ENCODE results near the gene NSD1. TPM values are rescaled to one million over a fixed set of nuclear protein-coding genes. Genes with fewer than 3 reads are reported as not detected.
"Not testable (repeated sequence)": the region's sequence is repeated elsewhere in the genome, so short reads cannot be mapped to it uniquely, and the experiment has no call there.

Gene NSD1
- total RNA-seq, 1 experiment from 2014 or later = 21.9 TPM

GRCh38 chr5:177336112-177336511, 202.5 kb downstream of the NSD1 start:
- peak; percentile 73 for DNase-seq (ENCODE audit: low read depth, low spot score)
- in situ Hi-C loops (cut with HindIII; ENCODE audit: low pct_unique_long_range_greater_than_20kb, low sequenced_read_pairs) = no loop called here

GRCh38 chr5:177336603-177337494, 203.3 kb downstream of the NSD1 start:
- DNase-seq (ENCODE audit: low read depth, low spot score) = no peak
- in situ Hi-C loops (cut with HindIII; ENCODE audit: low pct_unique_long_range_greater_than_20kb, low sequenced_read_pairs) = no loop called here

- no peak for DNase-seq (ENCODE audit: low read depth, low spot score)
- in situ Hi-C loops (cut with HindIII; ENCODE audit: low pct_unique_long_range_greater_than_20kb, low sequenced_read_pairs) = no loop called here
Observed at GRCh38 chr5:177338251-177339106, 204.9 kb downstream of the NSD1 start.

GRCh38 chr5:177339107-177339638, 205.6 kb downstream of the NSD1 start:
- DNase-seq (ENCODE audit: low read depth, low spot score) = no peak
- in situ Hi-C loops (cut with HindIII; ENCODE audit: low pct_unique_long_range_greater_than_20kb, low sequenced_read_pairs) = no loop called here

- DNase-seq (ENCODE audit: low read depth, low spot score); in situ Hi-C loops (cut with HindIII; ENCODE audit: low pct_unique_long_range_greater_than_20kb, low sequenced_read_pairs): not testable (repeated sequence)
Observed at GRCh38 chr5:177343000-177343399, 209.4 kb downstream of the NSD1 start.

GRCh38 chr5:177343777-177344176, 210.2 kb downstream of the NSD1 start:
- in situ Hi-C loops (cut with HindIII; ENCODE audit: low pct_unique_long_range_greater_than_20kb, low sequenced_read_pairs) = no loop called here
- DNase-seq (ENCODE audit: low read depth, low spot score) = no peak

- in situ Hi-C loops (cut with HindIII; ENCODE audit: low pct_unique_long_range_greater_than_20kb, low sequenced_read_pairs) = no loop called here
- DNase-seq (ENCODE audit: low read depth, low spot score) = no peak
Observed at GRCh38 chr5:177344891-177345290, 211.3 kb downstream of the NSD1 start.

- no peak for DNase-seq (ENCODE audit: low read depth, low spot score)
- in situ Hi-C loops (cut with HindIII; ENCODE audit: low pct_unique_long_range_greater_than_20kb, low sequenced_read_pairs) = no loop called here
Observed at GRCh38 chr5:177346820-177347219, 213.2 kb downstream of the NSD1 start.

- in situ Hi-C loops (cut with HindIII; ENCODE audit: low pct_unique_long_range_greater_than_20kb, low sequenced_read_pairs) = no loop called here
- no peak for DNase-seq (ENCODE audit: low read depth, low spot score)
Observed at GRCh38 chr5:177347699-177348098, 214.1 kb downstream of the NSD1 start.

- DNase-seq (ENCODE audit: low read depth, low spot score) = no peak
- in situ Hi-C loops (cut with HindIII; ENCODE audit: low pct_unique_long_range_greater_than_20kb, low sequenced_read_pairs) = no loop called here
Observed at GRCh38 chr5:177349362-177349647, 215.7 kb downstream of the NSD1 start.

- no peak for DNase-seq (ENCODE audit: low read depth, low spot score)
- in situ Hi-C loops (cut with HindIII; ENCODE audit: low pct_unique_long_range_greater_than_20kb, low sequenced_read_pairs) = no loop called here
Observed at GRCh38 chr5:177349762-177350161, 216.2 kb downstream of the NSD1 start.

Other genes starting within 250 kb of the NSD1 start
- gene HK3, start 234.4 kb upstream of the NSD1 start, total RNA-seq (2014; rRNA removed; shearing (Covaris generic)) = not detected in 2 replicates
- 14.3 and 14.9 TPM in 2 replicates for gene UIMC1, start 127.0 kb upstream of the NSD1 start, total RNA-seq (2014; rRNA removed; shearing (Covaris generic))
- gene ZNF346, start 111.1 kb upstream of the NSD1 start, total RNA-seq (2014; rRNA removed; shearing (Covaris generic)) = 9.0 and 9.2 TPM in 2 replicates
- gene FGFR4, start 46.9 kb upstream of the NSD1 start, total RNA-seq (2014; rRNA removed; shearing (Covaris generic)) = 15.2 and 16.6 TPM in 2 replicates
- 11.0 and 14.9 TPM in 2 replicates for gene RAB24, start 169.9 kb downstream of the NSD1 start, total RNA-seq (2014; rRNA removed; shearing (Covaris generic))
- gene PRELID1, start 170.0 kb downstream of the NSD1 start, total RNA-seq (2014; rRNA removed; shearing (Covaris generic)) = 219 and 221 TPM in 2 replicates
- 1.9 and 3.6 TPM in 2 replicates for gene MXD3, start 178.1 kb downstream of the NSD1 start, total RNA-seq (2014; rRNA removed; shearing (Covaris generic))
- 273 and 299 TPM in 2 replicates for gene LMAN2, start 217.9 kb downstream of the NSD1 start, total RNA-seq (2014; rRNA removed; shearing (Covaris generic))
- gene RGS14, start 224.2 kb downstream of the NSD1 start, total RNA-seq (2014; rRNA removed; shearing (Covaris generic)) = 12.3 and 15.7 TPM in 2 replicates